Activated CD8-positive, alpha-beta T cell treated with anti-CD3 and anti-CD28 coated beads for 36 hours (primary cell): ENCODE results near the gene CSNK1A1. TPM values are rescaled to one million over a fixed set of nuclear protein-coding genes. Genes with fewer than 3 reads are reported as not detected.
"Not testable (repeated sequence)": the region's sequence is repeated elsewhere in the genome, so short reads cannot be mapped to it uniquely, and the experiment has no call there.

Source experiments
- ATAC-seq: fragments of 200-7000 bp; cut with Tn5 transposase; one replicate; pipeline ENCODE4 v1.10.0; 2021; ENCODE audit warnings: mild to moderate bottlenecking, moderate library complexity
- CTCF ChIA-PET: fragments of 350-600 bp; sonication (Branson Sonifier 250); formaldehyde crosslinking; loops from one replicate; lab custom pipeline; 2021; ENCODE audit warnings: antibody characterized with exemption; lab: Charles Lee
- POLR2A ChIA-PET: fragments of 350-600 bp; sonication (Branson Sonifier 250); formaldehyde crosslinking; loops from one replicate; lab custom pipeline; 2021; ENCODE audit warnings: antibody characterized with exemption; lab: Charles Lee
- DNase-seq: peaks from one replicate; pipeline ENCODE4 v3.0.0-alpha.2; 2020
- H3K27ac Mint-ChIP-seq: one replicate; pipeline ENCODE4 v1.8.0; 2021; ENCODE audit warnings: mild to moderate bottlenecking, mixed read lengths
- H3K27me3 Mint-ChIP-seq: one replicate; pipeline ENCODE4 v1.8.0; 2021; ENCODE audit warnings: mixed read lengths
- H3K36me3 Mint-ChIP-seq: one replicate; pipeline ENCODE4 v1.8.0; 2021; ENCODE audit warnings: low read depth, mixed read lengths
- H3K4me1 Mint-ChIP-seq: one replicate; pipeline ENCODE4 v1.8.0; 2021; ENCODE audit warnings: low read depth, mixed read lengths
- H3K4me3 Mint-ChIP-seq: one replicate; pipeline ENCODE4 v1.8.0; 2021; ENCODE audit warnings: mild to moderate bottlenecking, moderate library complexity, mixed read lengths
- H3K9me3 Mint-ChIP-seq: one replicate; pipeline ENCODE4 v1.8.0; 2021; ENCODE audit warnings: mixed read lengths
- intact Hi-C: fragments of 100-400 bp; cut with micrococcal nuclease; formaldehyde crosslinking; loops from one replicate; pipeline ENCODE4 v1.10.0; 2022
- total RNA-seq, 2 experiments: library from RNA; stranded (reverse); gene quantifications; one replicate each; pipeline ENCODE4 v1.2.3, GENCODE V29; 2021
- TF ChIP-seq, protein P1 (sequence below): fragments of 200-600 bp; IDR thresholded peaks from one replicate; pipeline ENCODE4 v1.8.0; 2022; ENCODE audit warnings: antibody characterized with exemption, mild to moderate bottlenecking

Gene CSNK1A1
- total RNA-seq, 2 experiments from 2014 or later, result 154 to 168 TPM

DNA sequence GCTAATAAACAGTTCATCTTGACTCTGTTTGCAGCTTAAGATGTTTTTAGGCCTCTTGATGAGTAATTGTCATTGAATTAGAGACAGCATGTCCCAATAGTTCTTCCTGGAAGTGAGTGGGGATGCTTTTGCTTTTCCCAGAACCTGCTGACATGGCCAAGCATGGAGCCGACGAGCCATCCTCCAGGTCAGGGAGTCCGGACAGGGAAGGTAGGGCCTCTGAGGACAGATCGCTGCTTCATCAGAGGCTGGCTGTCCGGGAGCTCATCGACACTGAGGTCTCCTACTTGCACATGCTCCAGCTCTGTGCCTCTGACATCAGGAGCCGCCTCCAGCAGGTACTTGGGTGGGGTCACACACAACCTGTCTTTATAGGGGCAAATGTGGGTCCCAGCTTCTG is 46.4 kb upstream of the CSNK1A1 start:
- Mint-ChIP-seq H3K27me3 (peaks cover 2% of the 10 kb centered on the region), H3K4me3 (no peak overlapping the region), H3K9me3 (no peaks in the 10 kb centered on the region), H3K27ac (no peak overlapping the region), H3K36me3 (no peaks in the 10 kb centered on the region), H3K4me1 (no peaks in the 10 kb centered on the region)
- no peak for DNase-seq
- intact Hi-C loops, result no loop called here
- ChIA-PET POLR2A (no interaction called here), CTCF (interaction anchor here (0.7 to 1.3 kb wide), 5 partner anchors 10 to 173 kb away, joined by 3 read pairs; no protein-coding TSS in a partner anchor)
- TF ChIP-seq, protein P1, sequence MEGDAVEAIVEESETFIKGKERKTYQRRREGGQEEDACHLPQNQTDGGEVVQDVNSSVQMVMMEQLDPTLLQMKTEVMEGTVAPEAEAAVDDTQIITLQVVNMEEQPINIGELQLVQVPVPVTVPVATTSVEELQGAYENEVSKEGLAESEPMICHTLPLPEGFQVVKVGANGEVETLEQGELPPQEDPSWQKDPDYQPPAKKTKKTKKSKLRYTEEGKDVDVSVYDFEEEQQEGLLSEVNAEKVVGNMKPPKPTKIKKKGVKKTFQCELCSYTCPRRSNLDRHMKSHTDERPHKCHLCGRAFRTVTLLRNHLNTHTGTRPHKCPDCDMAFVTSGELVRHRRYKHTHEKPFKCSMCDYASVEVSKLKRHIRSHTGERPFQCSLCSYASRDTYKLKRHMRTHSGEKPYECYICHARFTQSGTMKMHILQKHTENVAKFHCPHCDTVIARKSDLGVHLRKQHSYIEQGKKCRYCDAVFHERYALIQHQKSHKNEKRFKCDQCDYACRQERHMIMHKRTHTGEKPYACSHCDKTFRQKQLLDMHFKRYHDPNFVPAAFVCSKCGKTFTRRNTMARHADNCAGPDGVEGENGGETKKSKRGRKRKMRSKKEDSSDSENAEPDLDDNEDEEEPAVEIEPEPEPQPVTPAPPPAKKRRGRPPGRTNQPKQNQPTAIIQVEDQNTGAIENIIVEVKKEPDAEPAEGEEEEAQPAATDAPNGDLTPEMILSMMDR, result no peak
- no peak for ATAC-seq

DNA sequence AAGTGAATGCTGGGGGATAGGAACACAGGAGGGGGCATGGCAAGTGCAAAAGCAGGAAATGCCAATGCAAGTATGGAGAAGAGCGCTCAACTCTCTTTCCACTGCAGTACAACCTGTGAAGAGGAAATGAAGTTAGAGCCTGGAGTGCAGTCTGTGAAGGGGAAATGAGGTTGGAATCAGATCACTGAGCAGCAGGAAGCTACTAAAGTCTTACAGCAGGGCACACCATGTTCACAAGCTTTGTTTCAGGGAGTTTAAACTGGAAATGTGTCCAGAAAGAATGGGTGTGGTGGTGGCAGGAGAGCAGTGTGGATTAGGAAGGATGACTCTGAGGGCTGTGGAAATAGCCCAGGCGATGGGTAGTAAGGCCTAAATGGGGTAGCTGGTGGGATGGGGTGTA is 45.5 kb upstream of the CSNK1A1 start:
- Mint-ChIP-seq H3K36me3 (no peaks in the 10 kb centered on the region), H3K4me3 (no peak overlapping the region), H3K27ac (no peak overlapping the region), H3K4me1 (no peaks in the 10 kb centered on the region), H3K27me3 (peaks cover 2% of the 10 kb centered on the region), H3K9me3 (no peaks in the 10 kb centered on the region)
- DNase-seq (no peak), ATAC-seq (no peak)
- TF ChIP-seq, protein P1, result no peak
- intact Hi-C loops, result no loop called here
- ChIA-PET POLR2A (no interaction called here), CTCF (interaction anchor here (0.9 to 2.1 kb wide), 4 partner anchors 13 to 172 kb away, joined by 3 to 6 read pairs (median 3); no protein-coding TSS in a partner anchor)

DNA sequence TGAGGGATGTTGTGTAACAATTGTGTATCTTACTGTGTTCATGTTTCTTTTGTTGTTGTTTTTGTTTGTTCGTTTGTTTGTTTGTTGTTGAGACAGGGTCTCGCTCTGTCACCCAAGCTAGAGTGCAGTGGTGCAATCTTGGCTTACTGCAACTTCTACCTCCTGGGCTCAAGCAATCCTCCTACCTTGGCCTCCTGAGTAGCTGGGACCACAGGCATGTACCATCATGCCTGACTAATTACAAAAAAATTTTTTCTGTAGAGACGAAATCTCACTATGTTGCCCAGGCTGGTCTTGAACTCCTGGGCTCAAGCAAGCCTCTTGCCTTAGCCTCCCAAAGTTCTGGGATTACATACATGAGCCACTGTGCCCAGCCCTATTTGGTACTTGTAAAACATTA is 43.9 kb upstream of the CSNK1A1 start:
- CTCF ChIA-PET, result interaction anchor here (0.9 to 2.1 kb wide), 3 partner anchors 8 to 23 kb away, joined by 3 to 6 read pairs (median 3); no protein-coding TSS in a partner anchor
- H3K4me1 Mint-ChIP-seq, H3K9me3 Mint-ChIP-seq, H3K27ac Mint-ChIP-seq, POLR2A ChIA-PET, ATAC-seq, intact Hi-C loops, H3K27me3 Mint-ChIP-seq, H3K36me3 Mint-ChIP-seq, DNase-seq, H3K4me3 Mint-ChIP-seq: not testable (repeated sequence)

DNA sequence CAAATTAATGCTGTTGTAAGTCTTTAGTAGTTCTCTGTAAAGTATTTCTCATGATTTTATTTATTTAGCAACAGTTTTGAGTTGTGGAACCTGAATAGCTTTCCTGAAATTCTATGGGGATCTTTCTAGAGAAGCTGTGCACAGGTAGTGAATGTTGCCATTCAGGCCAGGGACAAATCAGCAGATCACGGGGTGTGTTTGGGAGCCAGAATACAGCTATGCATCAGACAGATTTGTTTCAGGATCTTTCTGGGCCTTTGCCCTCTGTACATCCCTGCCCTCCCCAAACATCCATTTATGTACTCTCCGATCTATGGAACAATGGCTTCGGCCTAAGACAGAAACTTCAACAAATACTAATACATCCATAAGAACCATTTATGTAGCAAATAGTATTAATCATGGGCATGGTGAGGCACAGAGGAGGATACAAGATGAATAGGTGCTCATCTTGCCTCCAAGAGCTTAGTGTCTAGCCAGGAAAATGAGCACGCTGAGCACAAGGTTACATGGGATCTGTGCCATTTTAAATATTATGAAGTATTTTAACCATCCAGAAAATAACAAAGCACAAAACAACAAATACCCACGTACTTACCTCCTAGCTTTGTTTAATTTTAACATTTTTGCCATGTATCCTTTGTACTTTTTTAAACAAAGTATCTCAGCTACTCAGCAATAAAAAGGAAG is 43.1 kb upstream of the CSNK1A1 start:
- DNase-seq (no peak), ATAC-seq (no peak)
- H3K36me3 Mint-ChIP-seq, result no peaks in the 10 kb centered on the region
- TF ChIP-seq, protein P1, result no peak
- H3K4me3 Mint-ChIP-seq, result no peak overlapping the region
- CTCF ChIA-PET, result interaction anchor here (0.8 to 2.1 kb wide), 4 partner anchors 8 to 25 kb away, joined by 3 to 6 read pairs (median 4); partner anchors contain the start of gene ARHGEF37
- POLR2A ChIA-PET, result no interaction called here
- H3K27me3 Mint-ChIP-seq, result peaks cover 2% of the 10 kb centered on the region
- no peaks in the 10 kb centered on the region for H3K9me3 Mint-ChIP-seq
- H3K27ac Mint-ChIP-seq, result no peak overlapping the region
- no peaks in the 10 kb centered on the region for H3K4me1 Mint-ChIP-seq
- intact Hi-C loops, result no loop called here

DNA sequence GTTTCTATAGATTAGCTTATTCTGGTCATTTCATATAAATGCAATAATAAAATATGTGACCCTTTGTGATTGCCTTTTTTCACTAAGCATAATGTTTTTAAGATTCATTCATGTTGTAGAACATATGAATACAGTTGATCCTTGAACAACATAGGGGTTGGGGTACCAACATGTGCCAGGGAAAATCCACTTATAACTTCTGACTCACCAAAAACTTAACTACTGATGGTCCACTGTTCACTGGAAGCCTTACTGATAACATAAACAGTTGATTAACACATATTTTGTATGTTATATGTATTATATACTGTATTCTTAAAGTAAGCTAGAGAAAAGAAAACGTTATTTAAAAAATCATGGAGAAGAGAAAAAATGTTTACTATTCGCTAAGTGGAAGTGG is 42.1 kb upstream of the CSNK1A1 start:
- Mint-ChIP-seq H3K4me3 (no peak overlapping the region), H3K27ac (no peak overlapping the region), H3K36me3 (no peaks in the 10 kb centered on the region), H3K27me3 (peaks cover 2% of the 10 kb centered on the region), H3K9me3 (no peaks in the 10 kb centered on the region), H3K4me1 (no peaks in the 10 kb centered on the region)
- TF ChIP-seq, protein P1, result no peak
- no peak for DNase-seq
- no peak for ATAC-seq
- CTCF ChIA-PET, result interaction anchor here (1.1 to 1.2 kb wide), 3 partner anchors 12 to 259 kb away, joined by 3 to 4 read pairs (median 3); partner anchors contain the start of gene ARHGEF37
- POLR2A ChIA-PET, result no interaction called here
- intact Hi-C loops, result no loop called here
